Loucy (cell line): Measurements from ENCODE around the gene ACOT8.

Experiments
- H2AFZ ChIP-seq: fragments of 200-600 bp; sonication (generic); 2 replicates; pipeline ENCODE4 v1.6.0; 2016; ENCODE audit warnings: antibody characterized with exemption, mild to moderate bottlenecking, low read length, moderate library complexity
- H3F3A ChIP-seq: fragments of 200-600 bp; 2 replicates; pipeline ENCODE4 v1.6.0; 2016; ENCODE audit warnings: antibody characterized with exemption, low read depth, mild to moderate bottlenecking
- H3K27me3 ChIP-seq: fragments of 200-600 bp; sonication (generic); 2 replicates; pipeline ENCODE4 v1.6.1; 2014; ENCODE audit warnings: low read length, mild to moderate bottlenecking; ENCODE audit not compliant: insufficient read depth, poor library complexity, severe bottlenecking
- H3K36me3 ChIP-seq: fragments of 200-600 bp; sonication (generic); 2 replicates; pipeline ENCODE4 v1.6.1; 2016; ENCODE audit warnings: low read length; ENCODE audit not compliant: insufficient read depth
- H3K4me1 ChIP-seq: fragments of 200-600 bp; sonication (generic); 2 replicates; pipeline ENCODE4 v1.5.1; 2014; ENCODE audit warnings: low read length, mild to moderate bottlenecking; ENCODE audit not compliant: insufficient read depth, poor library complexity, severe bottlenecking
- H3K4me2 ChIP-seq: fragments of 200-600 bp; sonication (generic); 2 replicates; pipeline ENCODE4 v1.6.0; 2014; ENCODE audit warnings: antibody characterized with exemption, low read length, low read depth, mild to moderate bottlenecking; ENCODE audit not compliant: poor library complexity, severe bottlenecking
- H3K4me3 ChIP-seq: fragments of 200-600 bp; sonication (generic); 2 replicates; pipeline ENCODE4 v1.5.1; 2014; ENCODE audit warnings: low read length, mild to moderate bottlenecking, mixed read lengths; ENCODE audit not compliant: poor library complexity, severe bottlenecking
- H3K79me2 ChIP-seq: fragments of 200-600 bp; sonication (generic); 2 replicates; pipeline ENCODE4 v1.6.1; 2014; ENCODE audit warnings: low read length; ENCODE audit not compliant: insufficient read depth
- H3K9ac ChIP-seq: fragments of 200-600 bp; sonication (generic); 2 replicates; pipeline ENCODE4 v1.6.0; 2014; ENCODE audit warnings: mild to moderate bottlenecking, low read depth, low read length, moderate library complexity; ENCODE audit not compliant: poor library complexity, severe bottlenecking
- H3K9me2 ChIP-seq: fragments of 200-600 bp; sonication (generic); replicated peaks from 2 replicates; pipeline ENCODE4 v1.6.1; 2016; ENCODE audit warnings: low read depth, low read length, mixed read lengths
- H3K9me3 ChIP-seq: fragments of 200-600 bp; sonication (generic); 2 replicates; pipeline ENCODE4 v1.6.1; 2014; ENCODE audit warnings: mild to moderate bottlenecking, antibody characterized with exemption, low read length, low read depth; ENCODE audit not compliant: insufficient read depth
- H4K20me1 ChIP-seq: fragments of 200-600 bp; sonication (generic); 2 replicates; pipeline ENCODE4 v1.6.0; 2014; ENCODE audit warnings: antibody characterized with exemption, low read length, mild to moderate bottlenecking; ENCODE audit not compliant: insufficient read depth, poor library complexity, severe bottlenecking
- CTCF ChIP-seq: fragments of 200-600 bp; sonication (generic); conservative IDR thresholded peaks from 2 replicates; pipeline ENCODE4 v1.5.1; 2014; ENCODE audit warnings: mild to moderate bottlenecking, antibody characterized with exemption, low read length
- EZH2phosphoT487 ChIP-seq: fragments of 200-600 bp; IDR thresholded peaks from 2 replicates; pipeline ENCODE4 v1.6.1; 2018; ENCODE audit warnings: antibody characterized with exemption, mild to moderate bottlenecking, moderate library complexity, borderline replicate concordance

The ACOT8 gene

GRCh38 chr20:45867136-45867818, 10.1 kb upstream of the ACOT8 start:
- Histone ChIP-seq H3K4me2 (no peak overlapping the region), H3K9ac (no peak overlapping the region), H3F3A (no peaks in the 10 kb centered on the region), H3K36me3 (no peaks in the 10 kb centered on the region), H3K4me3 (no peak overlapping the region), H3K9me2 (no peaks in the 10 kb centered on the region), H2AFZ (no peak overlapping the region), H3K27me3 (no peaks in the 10 kb centered on the region), H4K20me1 (no peaks in the 10 kb centered on the region), H3K9me3 (no peaks in the 10 kb centered on the region), H3K4me1 (no peaks in the 10 kb centered on the region), H3K79me2 (0 out of 2 replicates have a peak, but pooled peaks cover 3% of the 10 kb centered on the region)
- TF ChIP-seq CTCF = no peak
- no peak for TF ChIP-seq EZH2phosphoT487

- TF ChIP-seq CTCF (no peak), EZH2phosphoT487 (no peak)
- no peaks in the 10 kb centered on the region for H3K4me1 ChIP-seq
- H3K9me2 ChIP-seq = no peaks in the 10 kb centered on the region
Observed at GRCh38 chr20:45866454-45866853, 9.3 kb upstream of the ACOT8 start.

GRCh38 chr20:45863543-45864470, 6.6 kb upstream of the ACOT8 start:
- peaks cover 18% of the 10 kb centered on the region for H3K4me1 ChIP-seq
- peaks cover 9% of the 10 kb centered on the region for H3K79me2 ChIP-seq
- peaks cover under 1% of the 10 kb centered on the region for H4K20me1 ChIP-seq
- H3K9me3 ChIP-seq = no peaks in the 10 kb centered on the region
- TF ChIP-seq CTCF (no peak), EZH2phosphoT487 (no peak)
- H2AFZ ChIP-seq = no peak overlapping the region
- no peaks in the 10 kb centered on the region for H3K36me3 ChIP-seq
- no peak overlapping the region for H3K4me2 ChIP-seq
- no peaks in the 10 kb centered on the region for H3K9me2 ChIP-seq
- H3F3A ChIP-seq = no peaks in the 10 kb centered on the region
- H3K9ac ChIP-seq = no peak overlapping the region
- no peaks in the 10 kb centered on the region for H3K27me3 ChIP-seq
- no peak overlapping the region for H3K4me3 ChIP-seq

More at GRCh38 chr20:45866454-45866853, 9.3 kb upstream of the ACOT8 start:
- Histone ChIP-seq H3K9me3 (no peaks in the 10 kb centered on the region), H3K4me3 (no peak overlapping the region), H3K9ac (no peak overlapping the region), H3K27me3 (no peaks in the 10 kb centered on the region), H3F3A (no peaks in the 10 kb centered on the region), H2AFZ (no peak overlapping the region), H4K20me1 (no peaks in the 10 kb centered on the region), H3K36me3 (no peaks in the 10 kb centered on the region), H3K79me2 (0 out of 2 replicates have a peak, but pooled peaks cover 3% of the 10 kb centered on the region), H3K4me2 (no peak overlapping the region)
